Calu3 (cell line): Measurements from ENCODE around the gene LRRC2. TPM values are rescaled to one million over a fixed set of nuclear protein-coding genes. Genes with fewer than 3 reads are reported as not detected.
"Not testable (repeated sequence)": the region's sequence is repeated elsewhere in the genome, so short reads cannot be mapped to it uniquely, and the experiment has no call there.

Source experiments
- BruUV-seq: library from RNA; stranded (reverse); fragments of 400-500 nt; replicated peaks from 2 replicates; lab custom pipeline; 2021; lab: Mats Ljungman, UMichigan
- CTCF ChIA-PET: fragments of 300-600 bp; sonication (Branson Sonifier 250); formaldehyde crosslinking; loops from one replicate; lab custom pipeline; 2022; ENCODE audit warnings: antibody characterized with exemption; lab: Charles Lee
- DNase-seq: peaks from one replicate; pipeline ENCODE4 v3.0.0; 2022
- H3K27ac Mint-ChIP-seq: one replicate; pipeline ENCODE4 v1.8.0; 2022; ENCODE audit warnings: mixed read lengths; ENCODE audit not compliant: unreplicated experiment
- H3K27me3 Mint-ChIP-seq: one replicate; pipeline ENCODE4 v1.8.0; 2022; ENCODE audit warnings: mixed read lengths; ENCODE audit not compliant: unreplicated experiment
- H3K36me3 Mint-ChIP-seq: one replicate; pipeline ENCODE4 v1.8.0; 2022; ENCODE audit warnings: mild to moderate bottlenecking, moderate library complexity, mixed read lengths; ENCODE audit not compliant: insufficient read depth, unreplicated experiment
- H3K4me1 Mint-ChIP-seq: one replicate; pipeline ENCODE4 v1.8.0; 2022; ENCODE audit warnings: mild to moderate bottlenecking, low read depth, mixed read lengths; ENCODE audit not compliant: unreplicated experiment
- H3K4me3 Mint-ChIP-seq: one replicate; pipeline ENCODE4 v1.8.0; 2022; ENCODE audit warnings: mild to moderate bottlenecking, low read depth, moderate library complexity, mixed read lengths; ENCODE audit not compliant: unreplicated experiment
- H3K9me3 Mint-ChIP-seq: one replicate; pipeline ENCODE4 v1.8.0; 2022; ENCODE audit warnings: low read depth, mixed read lengths; ENCODE audit not compliant: unreplicated experiment
- intact Hi-C: fragments of 100-400 bp; cut with micrococcal nuclease; formaldehyde crosslinking; loops from one replicate; pipeline ENCODE4 v1.10.0; 2022; ENCODE audit not compliant: unreplicated experiment
- total RNA-seq: library from RNA; stranded (reverse); gene quantifications from 2 replicates; pipeline ENCODE4 v1.2.3, GENCODE V29; 2022
- TF ChIP-seq, protein P1 (sequence below): fragments of 200-600 bp; IDR thresholded peaks from one replicate; pipeline ENCODE4 v1.8.0; 2022; ENCODE audit warnings: antibody characterized with exemption; ENCODE audit not compliant: unreplicated experiment

The LRRC2 gene
- total RNA-seq, 1 experiment from 2014 or later, result not detected

DNA sequence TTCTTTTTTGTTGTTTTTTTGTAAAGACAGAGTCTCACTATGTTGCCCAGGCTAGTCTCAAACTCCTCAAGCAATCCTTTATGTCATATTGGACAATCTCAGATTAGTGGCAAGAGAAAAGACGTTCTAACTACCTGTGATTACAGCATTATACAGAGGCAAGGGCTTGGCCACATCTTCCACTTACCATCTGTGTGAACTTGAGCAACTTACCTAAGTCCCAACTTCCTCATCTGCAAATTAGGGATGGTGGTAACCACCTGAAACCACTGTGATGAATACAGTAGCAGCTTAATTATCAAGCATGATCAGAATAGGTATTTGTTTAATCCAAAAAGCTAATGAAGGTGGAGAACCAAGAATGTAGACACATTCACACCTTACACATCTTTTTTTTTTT lies 16.1 kb downstream of the LRRC2 start:
- peaks cover 8% of the 10 kb centered on the region for H3K4me1 Mint-ChIP-seq
- no TSS peak for BruUV-seq
- TF ChIP-seq, protein P1, sequence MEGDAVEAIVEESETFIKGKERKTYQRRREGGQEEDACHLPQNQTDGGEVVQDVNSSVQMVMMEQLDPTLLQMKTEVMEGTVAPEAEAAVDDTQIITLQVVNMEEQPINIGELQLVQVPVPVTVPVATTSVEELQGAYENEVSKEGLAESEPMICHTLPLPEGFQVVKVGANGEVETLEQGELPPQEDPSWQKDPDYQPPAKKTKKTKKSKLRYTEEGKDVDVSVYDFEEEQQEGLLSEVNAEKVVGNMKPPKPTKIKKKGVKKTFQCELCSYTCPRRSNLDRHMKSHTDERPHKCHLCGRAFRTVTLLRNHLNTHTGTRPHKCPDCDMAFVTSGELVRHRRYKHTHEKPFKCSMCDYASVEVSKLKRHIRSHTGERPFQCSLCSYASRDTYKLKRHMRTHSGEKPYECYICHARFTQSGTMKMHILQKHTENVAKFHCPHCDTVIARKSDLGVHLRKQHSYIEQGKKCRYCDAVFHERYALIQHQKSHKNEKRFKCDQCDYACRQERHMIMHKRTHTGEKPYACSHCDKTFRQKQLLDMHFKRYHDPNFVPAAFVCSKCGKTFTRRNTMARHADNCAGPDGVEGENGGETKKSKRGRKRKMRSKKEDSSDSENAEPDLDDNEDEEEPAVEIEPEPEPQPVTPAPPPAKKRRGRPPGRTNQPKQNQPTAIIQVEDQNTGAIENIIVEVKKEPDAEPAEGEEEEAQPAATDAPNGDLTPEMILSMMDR, result no peak
- CTCF ChIA-PET, result no interaction called here
- H3K36me3 Mint-ChIP-seq, result no peaks in the 10 kb centered on the region
- no peaks in the 10 kb centered on the region for H3K9me3 Mint-ChIP-seq
- no peak overlapping the region for H3K27ac Mint-ChIP-seq
- no peak for DNase-seq
- no peaks in the 10 kb centered on the region for H3K27me3 Mint-ChIP-seq
- H3K4me3 Mint-ChIP-seq, result no peak overlapping the region
- intact Hi-C loops, result no loop called here

DNA sequence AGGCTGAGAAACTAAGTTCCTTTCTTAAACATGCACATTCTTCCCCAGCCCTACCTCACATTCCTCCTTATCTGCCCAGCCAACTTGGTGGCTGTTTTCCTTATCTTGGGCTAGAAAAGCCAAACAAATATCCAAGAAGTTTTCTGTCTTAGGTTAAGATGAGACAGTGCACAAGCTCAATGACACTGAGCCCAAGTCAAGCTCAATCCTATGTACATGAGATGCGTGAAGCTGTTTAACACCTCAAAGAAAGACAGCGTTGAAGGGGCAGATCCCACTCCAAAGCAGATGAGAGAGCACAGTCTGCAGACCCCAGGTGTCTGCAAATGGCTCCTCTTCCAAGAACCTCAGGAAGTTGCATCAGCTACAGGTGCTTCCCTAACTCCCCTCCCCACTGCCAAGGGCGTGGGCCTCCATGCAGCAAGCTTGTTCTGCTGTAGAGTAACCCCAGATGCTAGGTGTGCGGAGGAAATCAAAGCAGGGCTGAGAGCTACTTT lies 16.6 kb downstream of the LRRC2 start:
- no peak overlapping the region for H3K4me3 Mint-ChIP-seq
- peaks cover 8% of the 10 kb centered on the region for H3K4me1 Mint-ChIP-seq

DNA sequence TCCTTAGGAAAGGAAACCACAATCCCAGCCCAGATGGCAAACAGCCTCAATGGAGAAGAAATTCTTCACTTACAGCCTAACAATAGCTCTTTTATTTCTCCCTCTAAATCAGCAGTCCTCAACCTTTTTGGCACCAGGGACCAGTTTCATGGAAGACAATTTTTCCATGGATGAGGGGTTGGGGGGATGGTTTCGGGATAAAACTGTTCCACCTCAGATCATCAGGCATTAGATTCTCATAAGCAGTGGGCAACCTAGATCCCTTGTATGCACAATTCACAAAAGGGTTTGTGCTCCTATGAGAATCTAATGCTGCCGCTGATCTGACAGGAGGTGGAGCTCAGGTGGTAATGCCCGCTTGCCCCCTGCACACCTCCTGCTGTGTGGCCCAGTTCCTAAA lies 17.5 kb downstream of the LRRC2 start:
- H3K27ac Mint-ChIP-seq, DNase-seq, H3K9me3 Mint-ChIP-seq, H3K27me3 Mint-ChIP-seq, BruUV-seq, H3K4me1 Mint-ChIP-seq, H3K36me3 Mint-ChIP-seq, intact Hi-C loops, H3K4me3 Mint-ChIP-seq, CTCF ChIA-PET: not testable (repeated sequence)

More for the DNA sequence above, 16.6 kb downstream of the LRRC2 start:
- DNase-seq, result no peak
- intact Hi-C loops, result no loop called here
- H3K27ac Mint-ChIP-seq, result no peak overlapping the region
- H3K36me3 Mint-ChIP-seq, result no peaks in the 10 kb centered on the region
- TF ChIP-seq, protein P1, result no peak
- H3K27me3 Mint-ChIP-seq, result no peaks in the 10 kb centered on the region
- H3K9me3 Mint-ChIP-seq, result no peaks in the 10 kb centered on the region
- no TSS peak for BruUV-seq
- CTCF ChIA-PET, result no interaction called here

DNA sequence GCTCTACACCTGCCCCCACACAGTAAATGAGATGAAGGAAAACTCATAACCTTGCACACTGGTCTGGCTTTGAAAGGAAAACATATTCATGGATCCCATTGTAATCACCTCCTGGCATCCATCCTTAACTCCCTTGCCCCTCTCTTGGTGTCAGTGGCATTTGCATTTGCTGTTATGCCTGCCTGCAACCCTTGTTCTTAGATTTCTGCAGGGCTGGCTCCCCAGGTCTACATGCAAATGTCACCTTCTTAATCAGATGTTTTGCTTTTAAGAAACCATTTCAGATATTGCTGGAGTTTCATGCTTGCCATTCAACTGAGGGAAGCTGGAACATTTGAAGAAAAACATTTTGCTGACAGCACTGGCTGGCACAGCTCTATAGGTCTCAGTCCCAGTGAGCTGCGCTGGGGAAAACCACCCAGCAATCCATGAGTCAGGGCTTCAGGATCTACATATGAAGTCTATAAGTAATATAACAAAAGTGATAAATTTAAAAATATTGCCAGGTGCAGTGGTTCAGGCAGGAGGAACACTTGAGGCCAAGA lies 19.1 kb downstream of the LRRC2 start:
- peaks cover 16% of the 10 kb centered on the region for H3K4me1 Mint-ChIP-seq
- DNase-seq, result no peak
- TF ChIP-seq, protein P1, result no peak
- H3K27me3 Mint-ChIP-seq, result no peaks in the 10 kb centered on the region
- H3K9me3 Mint-ChIP-seq, result no peaks in the 10 kb centered on the region
- intact Hi-C loops, result no loop called here
- H3K4me3 Mint-ChIP-seq, result no peak overlapping the region
- no peaks in the 10 kb centered on the region for H3K36me3 Mint-ChIP-seq
- H3K27ac Mint-ChIP-seq, result no peak overlapping the region
- no TSS peak for BruUV-seq
- CTCF ChIA-PET, result no interaction called here
